Hepatic stellate cell (primary cell): ENCODE measurements around the gene FOXO1.

Source experiments
- DNase-seq: peaks from one replicate; pipeline ENCODE4 v3.0.0; 2011; ENCODE audit warnings: low spot score

FOXO1 gene

DNA sequence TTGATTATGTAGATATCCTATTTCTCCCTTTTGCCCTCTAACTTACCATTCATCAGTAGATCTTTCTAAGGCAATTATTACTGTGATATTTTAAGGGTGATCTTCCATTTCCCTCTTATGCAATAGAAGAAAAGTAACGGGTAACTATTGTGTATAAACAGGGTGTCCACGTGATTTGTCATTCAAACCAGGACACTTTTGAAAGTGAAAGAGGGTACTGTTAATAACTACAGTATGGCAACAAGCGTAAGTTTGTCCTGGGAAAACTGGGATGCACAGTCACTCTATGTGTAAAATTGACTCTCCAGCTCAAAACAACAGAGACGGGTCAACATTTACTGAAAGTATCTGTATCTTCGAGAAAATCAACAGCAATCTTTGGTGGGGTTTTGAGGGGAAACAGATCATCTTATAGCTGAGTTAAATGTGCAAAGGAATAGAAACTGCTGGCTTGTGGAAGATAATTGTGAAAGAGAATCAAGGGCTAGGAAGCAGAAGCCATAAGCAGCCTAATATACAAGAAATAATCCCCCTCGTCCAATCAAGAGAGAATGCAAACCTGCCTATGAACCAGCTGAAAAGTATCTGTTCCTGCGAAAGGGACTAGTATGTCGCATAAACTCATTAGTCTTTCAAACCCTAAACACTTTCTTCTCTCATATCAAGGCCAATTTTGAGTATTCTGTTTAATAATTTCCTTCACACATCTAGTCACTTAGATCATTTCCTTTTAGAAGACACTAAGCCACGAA lies 126.7 kb downstream of the FOXO1 start:
- DNase-seq = no peak

DNA sequence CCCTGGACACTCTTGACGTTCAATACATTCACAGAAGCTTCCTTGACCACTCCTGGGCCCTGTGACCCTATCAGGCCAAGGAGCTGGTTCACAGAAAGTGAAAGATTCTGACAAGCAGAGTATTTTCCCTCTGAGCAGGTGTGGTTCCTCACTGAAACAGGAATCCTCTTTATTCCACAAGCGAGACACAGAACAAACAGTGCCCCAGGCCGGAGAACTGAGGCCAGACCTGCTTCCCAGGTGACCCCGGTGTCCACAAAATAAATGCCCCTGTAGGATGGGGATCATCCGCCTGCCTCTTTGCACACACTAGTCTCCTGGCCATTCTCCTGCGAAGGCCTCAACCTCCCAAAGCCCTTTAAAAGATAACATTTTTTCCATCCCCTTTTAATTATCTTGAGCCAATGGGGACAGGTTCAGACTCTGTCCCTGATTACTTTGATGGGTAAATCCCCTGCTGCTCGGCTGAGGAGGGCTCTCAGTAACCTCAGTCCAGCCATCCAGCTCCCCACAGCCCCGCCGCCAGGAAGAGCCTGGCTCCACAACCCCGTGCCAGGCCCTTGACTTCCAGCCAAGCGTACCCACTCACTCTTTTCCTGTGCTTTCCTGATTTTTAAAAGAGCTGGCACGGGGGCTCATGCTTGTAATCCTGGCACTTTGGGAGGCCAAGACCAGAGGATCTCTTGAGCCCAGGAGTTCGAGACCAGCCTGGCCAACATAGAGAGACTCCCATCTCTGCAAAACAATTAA lies 129.1 kb downstream of the FOXO1 start:
- DNase-seq = no peak

- DNase-seq = no peak
These were observed 129.9 kb downstream of the FOXO1 start for GRCh38 chr13:40536443-40537113.

DNA sequence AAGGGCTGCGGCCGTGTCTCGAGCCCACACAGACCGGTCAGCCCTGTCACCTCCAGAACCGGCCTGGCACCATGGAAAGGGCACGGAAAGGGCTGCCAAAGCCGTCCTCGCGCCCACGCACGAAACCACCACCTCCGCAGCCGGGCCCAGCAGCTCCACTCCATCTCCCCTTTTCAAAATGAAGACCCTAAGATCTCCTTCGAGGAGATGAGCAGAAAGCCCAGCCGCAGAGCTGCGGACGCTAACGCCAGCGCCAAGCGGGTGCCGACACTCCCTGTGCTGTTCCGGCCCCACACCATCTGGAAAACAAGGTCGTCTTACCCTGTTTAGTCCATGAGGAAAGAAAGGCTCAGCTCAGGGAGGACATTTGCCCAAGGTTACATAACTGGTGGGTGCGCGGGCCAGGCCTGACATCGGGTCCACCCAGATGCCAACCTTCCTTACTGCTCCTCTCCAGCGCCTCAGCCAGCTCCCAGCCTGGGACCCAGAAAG lies 131.1 kb downstream of the FOXO1 start:
- no peak for DNase-seq

- no peak for DNase-seq
These were observed 132.0 kb downstream of the FOXO1 start for GRCh38 chr13:40534456-40534855.

- no peak for DNase-seq
These were observed 133.4 kb downstream of the FOXO1 start for GRCh38 chr13:40533072-40533471.

- no peak for DNase-seq
These were observed 135.5 kb downstream of the FOXO1 start for GRCh38 chr13:40530961-40531360.

GRCh38 chr13:40528881-40529280 lies 137.6 kb downstream of the FOXO1 start:
- DNase-seq = no peak

DNA sequence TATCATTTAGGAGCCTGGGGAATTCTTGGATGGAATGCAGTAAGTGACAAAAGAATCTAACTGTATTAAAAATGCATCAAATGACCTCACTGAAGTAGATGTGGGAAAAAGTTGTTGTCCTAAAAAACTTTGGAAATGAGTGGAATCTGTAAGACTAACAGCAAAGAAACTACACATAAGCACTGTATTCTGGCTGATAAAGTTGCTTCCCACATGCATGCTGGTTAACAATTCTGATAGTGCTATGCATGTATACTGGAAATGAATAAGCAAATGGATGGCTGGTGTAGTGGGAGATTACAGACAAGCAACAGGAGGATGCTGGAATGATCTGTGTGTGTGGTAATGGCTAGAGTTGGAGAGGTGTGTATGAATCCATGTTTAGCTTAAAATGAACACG lies 138.5 kb downstream of the FOXO1 start:
- DNase-seq = no peak

DNA sequence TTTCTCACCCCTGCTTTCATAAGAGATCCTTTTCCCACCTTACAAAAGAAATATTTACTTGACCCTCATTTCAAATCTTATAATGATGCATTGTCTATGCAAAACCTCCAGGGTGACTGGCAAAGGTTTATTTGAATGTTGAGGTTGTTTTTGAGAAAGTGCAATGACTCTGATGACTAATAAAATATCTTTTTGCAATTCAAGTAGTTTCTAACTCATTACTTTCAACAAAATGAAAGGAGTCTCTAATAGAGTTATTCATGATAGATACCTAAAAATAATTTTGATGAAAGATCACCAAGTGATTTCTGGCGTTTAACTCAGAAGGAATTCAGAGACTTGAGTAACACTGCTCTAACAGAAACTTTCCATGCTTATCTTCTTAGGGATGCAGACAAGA lies 144.2 kb downstream of the FOXO1 start:
- DNase-seq = no peak

DNA sequence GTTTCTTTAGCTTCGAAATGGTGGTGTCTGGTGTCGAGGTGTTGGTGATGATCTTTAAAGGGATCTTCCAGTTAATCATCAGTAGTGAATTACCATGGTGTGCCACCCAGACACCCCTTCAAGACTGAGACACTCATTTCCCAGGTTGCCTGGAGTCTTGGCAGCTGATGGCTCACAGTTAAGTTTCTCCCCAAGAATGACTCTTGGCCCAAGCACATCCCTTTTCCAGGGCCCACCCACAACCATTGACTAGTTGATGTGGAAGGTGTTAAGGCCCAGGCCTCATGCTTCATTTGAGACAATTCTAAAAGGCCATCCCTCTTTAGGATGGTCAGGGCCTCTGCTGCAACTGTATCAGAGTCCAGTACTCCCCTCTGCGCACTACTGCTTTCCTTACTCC lies 145.5 kb downstream of the FOXO1 start:
- no peak for DNase-seq

GRCh38 chr13:40519637-40520036 lies 146.8 kb downstream of the FOXO1 start:
- DNase-seq = no peak

GRCh38 chr13:40518481-40518882 lies 148.0 kb downstream of the FOXO1 start:
- DNase-seq = no peak

DNA sequence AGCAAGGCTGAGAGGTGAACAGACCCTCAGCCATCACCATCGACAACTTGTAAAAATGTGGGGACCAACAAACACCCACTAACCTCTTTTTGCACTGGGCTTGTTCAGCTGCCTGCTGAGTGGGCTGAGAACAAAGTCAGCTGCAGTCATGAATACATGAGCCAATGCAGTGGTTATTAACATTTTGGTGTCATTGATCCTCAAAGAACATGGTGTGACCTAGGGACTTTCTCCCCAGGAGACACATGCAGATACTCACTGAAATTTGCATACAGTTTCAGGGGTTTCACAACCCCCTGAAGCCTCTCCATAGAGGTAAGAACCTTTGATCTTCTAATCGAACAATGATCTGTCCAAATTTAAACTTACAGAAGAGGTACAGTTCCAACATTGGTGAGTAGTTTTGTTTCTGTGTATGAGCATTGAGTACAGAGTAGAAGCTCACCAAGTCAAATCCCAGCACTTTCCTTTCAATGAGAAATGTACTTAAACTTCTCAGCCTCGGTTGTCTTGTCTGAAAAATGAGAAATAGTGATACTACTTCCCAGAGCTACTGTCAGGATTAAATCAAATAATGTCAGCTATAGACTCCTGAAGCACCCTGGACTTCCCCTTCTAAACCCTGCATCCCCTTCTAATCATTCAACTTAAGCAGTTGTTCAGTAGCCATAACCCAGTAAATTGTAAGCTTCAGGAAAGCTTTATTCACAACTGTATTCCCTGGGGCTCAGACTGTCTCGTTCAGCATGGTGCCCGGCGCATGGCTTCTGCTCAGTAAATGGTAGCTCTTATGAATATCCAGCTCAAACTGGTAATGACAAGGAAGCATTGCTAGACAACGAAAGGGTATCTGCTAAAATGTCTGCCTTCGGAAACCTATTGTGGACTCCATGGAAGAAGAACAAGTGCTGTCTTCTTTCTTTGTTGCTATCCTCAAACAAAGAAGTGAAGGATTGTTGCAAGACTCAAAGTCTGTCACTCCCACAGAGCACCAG lies 148.7 kb downstream of the FOXO1 start:
- DNase-seq = no peak

DNA sequence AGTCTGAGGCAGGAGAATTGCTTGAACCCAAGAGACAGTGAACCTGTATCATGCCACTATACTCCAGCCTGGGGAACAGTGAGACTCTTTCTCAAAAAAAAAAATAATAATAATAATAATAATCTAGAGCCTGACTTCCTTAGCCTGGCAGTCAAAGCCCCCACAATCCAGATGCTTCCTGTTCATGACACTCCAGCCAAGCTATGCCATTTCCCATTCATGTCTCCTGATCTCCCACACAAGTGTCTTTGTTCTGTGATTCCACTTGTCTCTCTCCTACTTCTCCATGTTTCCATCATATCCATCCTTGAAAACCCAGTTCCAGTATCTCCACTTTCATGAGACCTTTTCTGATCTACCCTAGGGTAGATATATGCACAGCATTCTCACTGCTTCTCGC lies 150.7 kb downstream of the FOXO1 start:
- no peak for DNase-seq

- DNase-seq = no peak
These were observed 151.6 kb downstream of the FOXO1 start for GRCh38 chr13:40514802-40515201.

GRCh38 chr13:40509876-40510275 lies 156.6 kb downstream of the FOXO1 start:
- no peak for DNase-seq

DNA sequence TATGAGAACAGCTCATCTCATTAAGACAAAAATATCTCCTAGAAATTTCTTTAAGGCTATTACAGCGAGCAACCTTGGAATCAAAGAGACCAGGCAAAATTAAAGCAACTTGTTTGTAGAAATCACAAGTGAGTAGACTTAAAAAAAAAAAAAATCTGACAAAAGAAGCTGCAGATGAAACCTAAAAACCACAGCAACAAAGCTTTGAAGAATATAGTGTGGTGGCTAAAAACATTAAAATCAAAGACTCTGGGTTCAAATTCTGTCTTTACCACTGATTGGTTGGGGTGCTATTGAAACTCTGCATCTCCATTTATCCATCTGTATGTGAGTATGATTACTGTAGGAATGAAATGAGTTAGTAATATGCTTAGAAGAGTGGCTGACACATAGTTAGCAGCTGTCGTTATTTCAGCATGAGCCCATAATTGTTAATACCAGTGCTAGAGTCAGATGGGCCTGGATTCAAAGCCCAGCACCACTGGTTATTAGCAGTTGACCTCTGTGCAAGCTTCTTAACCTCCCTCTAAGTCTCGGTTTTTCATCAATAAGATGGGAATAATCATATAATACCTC lies 157.6 kb downstream of the FOXO1 start:
- no peak for DNase-seq

- peak; percentile 31 for DNase-seq
These were observed 158.3 kb downstream of the FOXO1 start for GRCh38 chr13:40508127-40508526.

- no peak for DNase-seq
These were observed 159.6 kb downstream of the FOXO1 start for GRCh38 chr13:40506592-40507446.
